IMR-90 (cell line): ENCODE measurements around the gene CHRDL1. TPM values are rescaled to one million over a fixed set of nuclear protein-coding genes. Genes with fewer than 3 reads are reported as not detected.
A peak's percentile ranks its signal among the peaks of the same experiment; 100 is the strongest.

Source experiments
- ATAC-seq: fragments of 200-7000 bp; cut with Tn5 transposase; 2 replicates; pipeline ENCODE4 v1.9.1; 2020; ENCODE audit warnings: low read depth, mild to moderate bottlenecking, moderate library complexity
- BruUV-seq: library from RNA; stranded (reverse); fragments of 400-500 nt; replicated peaks from 2 replicates; lab custom pipeline; 2021; lab: Mats Ljungman, UMichigan
- CTCF ChIA-PET: fragments of 300-600 bp; formaldehyde crosslinking; extraction: SDS; loops from one replicate; lab custom pipeline; 2021; ENCODE audit warnings: antibody characterized with exemption; lab: Yijun Ruan, JAX
- POLR2A ChIA-PET: fragments of 300-600 bp; sonication (Branson Sonifier 250); formaldehyde crosslinking; loops from one replicate; lab custom pipeline; 2022; ENCODE audit warnings: antibody characterized with exemption; ENCODE audit not compliant: unreplicated experiment; lab: Charles Lee
- DNase-seq: peaks from one replicate; pipeline ENCODE4 v3.0.0; 2013
- H2AFZ ChIP-seq: replicated peaks from 2 replicates; pipeline ENCODE3; 2013; ENCODE audit warnings: low read length, mild to moderate bottlenecking; ENCODE audit not compliant: poor library complexity
- H2AK5ac ChIP-seq: 2 replicates; pipeline ENCODE4 v1.6.1; 2013; ENCODE audit warnings: low read depth, low read length, inconsistent platforms
- H2AK9ac ChIP-seq: replicated peaks from 2 replicates; pipeline ENCODE3; 2013; ENCODE audit warnings: mild to moderate bottlenecking, low read depth, low read length, moderate library complexity; ENCODE audit not compliant: poor library complexity
- H2BK120ac ChIP-seq: 2 replicates; pipeline ENCODE4 v1.6.1; 2013; ENCODE audit warnings: low read depth, low read length, inconsistent platforms
- H2BK15ac ChIP-seq: 3 replicates; pipeline ENCODE4 v1.6.1; 2013; ENCODE audit warnings: low read depth, low read length, inconsistent platforms
- H2BK20ac ChIP-seq: 2 replicates; pipeline ENCODE4 v1.6.1; 2013; ENCODE audit warnings: low read depth, mild to moderate bottlenecking, inconsistent platforms, low read length, moderate library complexity
- H2BK5ac ChIP-seq: 2 replicates; pipeline ENCODE4 v1.6.1; 2013; ENCODE audit warnings: mild to moderate bottlenecking, low read depth, low read length, inconsistent platforms; ENCODE audit not compliant: poor library complexity, severe bottlenecking
- H3K14ac ChIP-seq: replicated peaks from 2 replicates; pipeline ENCODE4 v1.6.1; 2013; ENCODE audit warnings: low read depth, low read length, inconsistent platforms
- H3K18ac ChIP-seq: 2 replicates; pipeline ENCODE4 v1.6.1; 2013; ENCODE audit warnings: low read depth, low read length, control low read depth
- H3K23ac ChIP-seq: 2 replicates; pipeline ENCODE4 v1.6.1; 2013; ENCODE audit warnings: low read depth, low read length, inconsistent platforms
- H3K27ac ChIP-seq: 2 replicates; pipeline ENCODE4 v1.5.1; 2013; ENCODE audit warnings: mild to moderate bottlenecking, control low read depth, low read length; ENCODE audit not compliant: insufficient read depth
- H3K27me3 ChIP-seq: 2 replicates; pipeline ENCODE4 v1.6.1; 2013; ENCODE audit warnings: low read length; ENCODE audit not compliant: control insufficient read depth, insufficient read depth
- H3K36me3 ChIP-seq: 2 replicates; pipeline ENCODE4 v1.6.1; 2013; ENCODE audit warnings: low read length, mixed read lengths; ENCODE audit not compliant: control insufficient read depth, insufficient read depth
- H3K4ac ChIP-seq: 2 replicates; pipeline ENCODE4 v1.6.1; 2013; ENCODE audit warnings: low read depth, low read length, inconsistent platforms
- H3K4me1 ChIP-seq: 2 replicates; pipeline ENCODE4 v1.6.1; 2013; ENCODE audit warnings: low read length, mixed read lengths; ENCODE audit not compliant: control insufficient read depth, insufficient read depth
- H3K4me2 ChIP-seq: 2 replicates; pipeline ENCODE4 v1.6.1; 2013; ENCODE audit warnings: low read depth, mild to moderate bottlenecking, control low read depth, low read length, moderate library complexity
- H3K4me3 ChIP-seq: 2 replicates; pipeline ENCODE4 v1.5.1; 2013; ENCODE audit warnings: low read depth, mild to moderate bottlenecking, control low read depth, low read length, moderate library complexity; ENCODE audit not compliant: insufficient read depth
- H3K56ac ChIP-seq: 2 replicates; pipeline ENCODE4 v1.6.1; 2013; ENCODE audit warnings: low read length, inconsistent platforms; ENCODE audit not compliant: insufficient read depth; ENCODE audit errors: extremely low read depth
- H3K79me1 ChIP-seq, 2 experiments: 2 replicates each; pipeline ENCODE4 v1.6.1; 2013; ENCODE audit warnings: low read length in 2 of 2, inconsistent platforms in 1 of 2, low read depth in 1 of 2
- H3K9ac ChIP-seq: 2 replicates; pipeline ENCODE4 v1.6.1; 2013; ENCODE audit warnings: low read depth, low read length, control low read depth
- H3K9me1 ChIP-seq: 2 replicates; pipeline ENCODE4 v1.6.1; 2013; ENCODE audit warnings: low read length, inconsistent platforms; ENCODE audit not compliant: insufficient read depth
- H3K9me3 ChIP-seq: 2 replicates; pipeline ENCODE4 v1.6.1; 2013; ENCODE audit warnings: low read length; ENCODE audit not compliant: control insufficient read depth, insufficient read depth
- H4K20me1 ChIP-seq: 2 replicates; pipeline ENCODE4 v1.6.1; 2013; ENCODE audit warnings: low read length, inconsistent platforms; ENCODE audit not compliant: insufficient read depth
- H4K5ac ChIP-seq: 2 replicates; pipeline ENCODE4 v1.6.1; 2013; ENCODE audit warnings: mild to moderate bottlenecking, low read depth, low read length, control low read depth
- H4K8ac ChIP-seq, 2 experiments: 2 replicates each; pipeline ENCODE4 v1.6.1; 2013; ENCODE audit warnings: low read depth in 2 of 2, low read length in 2 of 2, control low read depth in 1 of 2, inconsistent platforms in 1 of 2
- H4K91ac ChIP-seq: 2 replicates; pipeline ENCODE4 v1.6.1; 2013; ENCODE audit warnings: low read depth, low read length, inconsistent platforms; ENCODE audit not compliant: insufficient read depth
- CEBPB ChIP-seq: IDR thresholded peaks from 2 replicates; pipeline ENCODE4 v1.6.1; 2012; ENCODE audit warnings: low read depth, low read length, improper control_type of control experiment
- CHD1 ChIP-seq: IDR thresholded peaks from 2 replicates; pipeline ENCODE4 v1.6.1; 2012; ENCODE audit warnings: low read depth, low read length, improper control_type of control experiment
- ELK1 ChIP-seq: fragments of 150-350 bp; IDR thresholded peaks from 2 replicates; pipeline ENCODE4 v1.6.1; 2016; ENCODE audit warnings: low read depth, mild to moderate bottlenecking, low read length, moderate library complexity, borderline replicate concordance
- MAFK ChIP-seq: IDR thresholded peaks from 2 replicates; pipeline ENCODE4 v1.6.1; 2012; ENCODE audit warnings: low read depth, low read length, improper control_type of control experiment
- MXI1 ChIP-seq: IDR thresholded peaks from 2 replicates; pipeline ENCODE4 v1.6.1; 2012; ENCODE audit warnings: low read depth, mild to moderate bottlenecking, low read length, moderate library complexity, borderline replicate concordance
- RAD21 ChIP-seq: IDR thresholded peaks from 2 replicates; pipeline ENCODE4 v1.6.1; 2012; ENCODE audit warnings: low read length, improper control_type of control experiment
- SMC3 ChIP-seq: fragments of 150-350 bp; IDR thresholded peaks from 2 replicates; pipeline ENCODE4 v1.6.1; 2016; ENCODE audit warnings: low read depth, mild to moderate bottlenecking, antibody characterized with exemption, low read length, moderate library complexity
- USF2 ChIP-seq: fragments of 150-350 bp; IDR thresholded peaks from 2 replicates; pipeline ENCODE4 v1.6.1; 2017; ENCODE audit warnings: mild to moderate bottlenecking, antibody characterized with exemption, low read length, low read depth
- WGBS, 2 experiments: methylation state at CpG; one replicate each; pipeline versions ENCODE4 v1.1.5 to v1.1.7; 2013; ENCODE audit warnings: missing lambda C conversion rate in 2 of 2; ENCODE audit not compliant: insufficient read length in 1 of 2; ENCODE audit errors: extremely low coverage in 2 of 2; 5-methylcytosine and 5-hydroxymethylcytosine counted together
- dilution Hi-C: fragments of 300-500 bp; cut with HindIII; formaldehyde crosslinking; loops from one replicate; pipeline ENCODE4 v1.14.3; 2018; ENCODE audit warnings: low sequenced_read_pairs; ENCODE audit not compliant: unreplicated experiment
- in situ Hi-C: fragments of 300-500 bp; cut with MboI; formaldehyde crosslinking; loops from 3 replicates; pipeline ENCODE4 v1.14.3; 2019; ENCODE audit warnings: low sequenced_read_pairs, inconsistent platforms, mixed read lengths
- intact Hi-C: fragments of 100-400 bp; cut with micrococcal nuclease; formaldehyde crosslinking; loops from 2 replicates; pipeline ENCODE4 v1.10.0; 2022
- polyA plus RNA-seq, 3 experiments: library from polyadenylated mRNA; depleted of rRNA; stranded (reverse); fragments of >200 nt; gene quantifications; 2 replicates each; pipeline ENCODE4 v1.2.3, GENCODE V29; 2012; ENCODE audit warnings: low replicate concordance in 1 of 3
- total RNA-seq: library from RNA; depleted of rRNA; stranded (reverse); fragments of >200 nt; gene quantifications from 2 replicates; pipeline ENCODE4 v1.2.3, GENCODE V29; 2012

The CHRDL1 gene
- total and polyA plus RNA-seq, 2 of the 4 experiments (the other 2 are of a cell fraction): 0.36 to 0.58 TPM

GRCh38 chrX:110806145-110806544 is 10.5 kb upstream of the CHRDL1 start:
- POLR2A ChIA-PET: no interaction called here
- dilution Hi-C loops: no loop called here
- no CpG with 5 or more reads among the region's 4 CpGs for whole genome bisulfite sequencing, 2 experiments

More at GRCh38 chrX:110806145-110806544, 10.5 kb upstream of the CHRDL1 start:
- BruUV-seq: no TSS peak
- peak; percentile 9 for DNase-seq
- H3K36me3 ChIP-seq: no peaks in the 10 kb centered on the region
- H2BK5ac ChIP-seq: no peak overlapping the region
- TF ChIP-seq MXI1: no peak
- no peak for TF ChIP-seq RAD21
- no peak for TF ChIP-seq CHD1
- TF ChIP-seq ELK1: no peak
- TF ChIP-seq SMC3: no peak
- no peak for TF ChIP-seq USF2
- no peak for TF ChIP-seq MAFK
- no peak for TF ChIP-seq CEBPB
- H4K20me1 ChIP-seq: no peaks in the 10 kb centered on the region
- H3K9ac ChIP-seq: no peak overlapping the region
- H2AK5ac ChIP-seq: no peak overlapping the region
- H4K5ac ChIP-seq: no peak overlapping the region
- no peak overlapping the region for H3K27ac ChIP-seq
- H3K56ac ChIP-seq: no peak overlapping the region
- H3K27me3 ChIP-seq: peaks cover 16% of the 10 kb centered on the region
- CTCF ChIA-PET: no interaction called here
- H4K8ac ChIP-seq: no peak overlapping the region
- H3K4me2 ChIP-seq: no peak overlapping the region
- H2BK15ac ChIP-seq: no peak overlapping the region
- no peaks in the 10 kb centered on the region for H3K9me3 ChIP-seq
- no peak overlapping the region for H3K23ac ChIP-seq
- H2AK9ac ChIP-seq: no peak overlapping the region
- no peak overlapping the region for H3K4me3 ChIP-seq
- H3K18ac ChIP-seq: no peak overlapping the region
- H3K14ac ChIP-seq: no peak overlapping the region
- no peak for ATAC-seq
- intact Hi-C loops (no loop called here), in situ Hi-C loops (no loop called here)
- no peak overlapping the region for H2BK120ac ChIP-seq
- no peaks in the 10 kb centered on the region for H3K9me1 ChIP-seq
- H3K79me1 ChIP-seq: no peaks in the 10 kb centered on the region
- no peak overlapping the region for H4K91ac ChIP-seq
- no peak overlapping the region for H2BK20ac ChIP-seq
- H3K4me1 ChIP-seq: no peaks in the 10 kb centered on the region
- no peak overlapping the region for H3K4ac ChIP-seq
- no peak overlapping the region for H2AFZ ChIP-seq
